ENCODE measurements around the gene CDK17.

DNA sequence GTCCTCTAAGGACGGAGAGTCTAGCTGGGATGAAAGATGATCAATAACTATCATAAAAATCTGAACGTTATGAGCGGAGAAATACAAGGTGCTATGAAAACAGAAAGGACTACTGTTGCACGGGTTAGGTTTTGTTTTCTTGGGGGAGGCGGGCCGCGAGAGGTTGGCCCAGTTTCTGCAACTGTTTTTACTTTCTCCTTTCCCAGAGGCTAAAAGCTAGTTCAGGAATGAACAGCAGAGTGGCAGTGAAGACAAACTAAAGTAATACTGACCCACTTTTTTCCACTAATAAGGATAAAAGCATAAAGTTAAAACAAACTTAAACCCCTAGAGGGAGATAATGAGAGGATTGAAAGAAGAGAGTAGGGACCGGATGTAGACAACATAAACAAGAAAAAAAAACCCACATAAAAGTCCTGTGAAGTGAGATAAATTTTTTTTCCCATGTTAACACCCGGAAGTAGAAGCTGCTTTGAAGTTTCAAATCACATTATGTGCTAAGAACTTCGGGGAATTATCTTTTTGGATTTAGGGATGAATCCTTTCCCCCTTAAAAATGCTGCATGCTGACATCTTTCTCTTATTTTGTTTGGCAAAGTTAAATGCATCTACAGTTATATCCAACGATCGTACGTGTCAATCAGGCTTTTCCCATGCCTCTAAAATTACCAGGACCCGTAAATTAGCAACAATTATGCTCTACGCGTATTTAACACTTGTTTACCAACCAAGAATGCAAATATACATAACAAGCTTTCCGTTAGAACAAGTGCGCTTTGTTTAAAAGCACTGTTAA lies 1.0 kb upstream of the CDK17 start:
- TF ChIP-seq, protein P1, sequence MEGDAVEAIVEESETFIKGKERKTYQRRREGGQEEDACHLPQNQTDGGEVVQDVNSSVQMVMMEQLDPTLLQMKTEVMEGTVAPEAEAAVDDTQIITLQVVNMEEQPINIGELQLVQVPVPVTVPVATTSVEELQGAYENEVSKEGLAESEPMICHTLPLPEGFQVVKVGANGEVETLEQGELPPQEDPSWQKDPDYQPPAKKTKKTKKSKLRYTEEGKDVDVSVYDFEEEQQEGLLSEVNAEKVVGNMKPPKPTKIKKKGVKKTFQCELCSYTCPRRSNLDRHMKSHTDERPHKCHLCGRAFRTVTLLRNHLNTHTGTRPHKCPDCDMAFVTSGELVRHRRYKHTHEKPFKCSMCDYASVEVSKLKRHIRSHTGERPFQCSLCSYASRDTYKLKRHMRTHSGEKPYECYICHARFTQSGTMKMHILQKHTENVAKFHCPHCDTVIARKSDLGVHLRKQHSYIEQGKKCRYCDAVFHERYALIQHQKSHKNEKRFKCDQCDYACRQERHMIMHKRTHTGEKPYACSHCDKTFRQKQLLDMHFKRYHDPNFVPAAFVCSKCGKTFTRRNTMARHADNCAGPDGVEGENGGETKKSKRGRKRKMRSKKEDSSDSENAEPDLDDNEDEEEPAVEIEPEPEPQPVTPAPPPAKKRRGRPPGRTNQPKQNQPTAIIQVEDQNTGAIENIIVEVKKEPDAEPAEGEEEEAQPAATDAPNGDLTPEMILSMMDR (IDR thresholded peaks at IDR 0.05): peak; percentile 26 to 52
- TF ChIP-seq POLR2A (IDR thresholded peaks at IDR 0.05) (no peak), POLR2AphosphoS5 (IDR thresholded peaks at IDR 0.05) (no peak)
